CD4-positive, alpha-beta T cell treated with Interleukin-10 for 1 hour (primary cell): ENCODE measurements around the gene RPS6KA5.
"Not testable (repeated sequence)": the region's sequence is repeated elsewhere in the genome, so short reads cannot be mapped to it uniquely, and the experiment has no call there.

Source experiments
- DNase-seq: peaks from one replicate; pipeline ENCODE4 v3.0.0-alpha.2; 2020

The RPS6KA5 gene

GRCh38 chr14:91060351-91061055 is at the start of gene RPS6KA5:
Gene RPS6KA5 (minus strand): TSS chr14:91060641. CDS start chr14:91060434, 207 bp downstream.
- DNase-seq = peak; percentile 100

- DNase-seq = peak; percentile 49
Measured at GRCh38 chr14:91108941-91109611, 48.6 kb upstream of the RPS6KA5 start.

GRCh38 chr14:91103116-91103515 is 42.7 kb upstream of the RPS6KA5 start:
- no peak for DNase-seq

- no peak for DNase-seq
Measured at GRCh38 chr14:91100102-91100501, 39.7 kb upstream of the RPS6KA5 start.

- DNase-seq = no peak
Measured at GRCh38 chr14:91098591-91098990, 38.1 kb upstream of the RPS6KA5 start.

GRCh38 chr14:91097657-91098056 is 37.2 kb upstream of the RPS6KA5 start:
- DNase-seq = not testable (repeated sequence)

- no peak for DNase-seq
Measured at GRCh38 chr14:91095178-91095577, 34.7 kb upstream of the RPS6KA5 start.

- no peak for DNase-seq
Measured at GRCh38 chr14:91094772-91095171, 34.3 kb upstream of the RPS6KA5 start.

GRCh38 chr14:91093743-91094472 is 33.5 kb upstream of the RPS6KA5 start:
- not testable (repeated sequence) for DNase-seq

GRCh38 chr14:91092073-91092472 is 31.6 kb upstream of the RPS6KA5 start:
- DNase-seq = no peak

GRCh38 chr14:91090743-91091142 is 30.3 kb upstream of the RPS6KA5 start:
- DNase-seq = no peak

- no peak for DNase-seq
Measured at GRCh38 chr14:91089958-91090535, 29.6 kb upstream of the RPS6KA5 start.

- DNase-seq = no peak
Measured at GRCh38 chr14:91088585-91089235, 28.3 kb upstream of the RPS6KA5 start.

GRCh38 chr14:91087470-91087869 is 27.0 kb upstream of the RPS6KA5 start:
- not testable (repeated sequence) for DNase-seq

- no peak for DNase-seq
Measured at GRCh38 chr14:91084516-91084915, 24.1 kb upstream of the RPS6KA5 start.

GRCh38 chr14:91082282-91082681 is 21.8 kb upstream of the RPS6KA5 start:
- no peak for DNase-seq

- DNase-seq = no peak
Measured at GRCh38 chr14:91080071-91080470, 19.6 kb upstream of the RPS6KA5 start.

- peak; percentile 67 for DNase-seq
Measured at GRCh38 chr14:91078095-91078737, 17.8 kb upstream of the RPS6KA5 start.

GRCh38 chr14:91075553-91075952 is 15.1 kb upstream of the RPS6KA5 start:
- DNase-seq = no peak

- DNase-seq = no peak
Measured at GRCh38 chr14:91070572-91070971, 10.1 kb upstream of the RPS6KA5 start.

- no peak for DNase-seq
Measured at GRCh38 chr14:91068642-91069041, 8.2 kb upstream of the RPS6KA5 start.

- peak; percentile 62 for DNase-seq
Measured at GRCh38 chr14:91067186-91067585, 6.7 kb upstream of the RPS6KA5 start.
